Activated naive CD4-positive, alpha-beta T cell treated with anti-CD3 and anti-CD28 coated beads, Interleukin-2, amount 10 ng/mL, durations not matched to agents 5 hours and 36 hours (primary cell): Measurements from ENCODE around the gene PNPLA8. TPM values are rescaled to one million over a fixed set of nuclear protein-coding genes. Genes with fewer than 3 reads are reported as not detected.

Experiments used
- total RNA-seq, 2 experiments: library from RNA; stranded (reverse); gene quantifications; one replicate each; pipeline ENCODE4 v1.2.3, GENCODE V29; 2021

PNPLA8 gene, protein sequence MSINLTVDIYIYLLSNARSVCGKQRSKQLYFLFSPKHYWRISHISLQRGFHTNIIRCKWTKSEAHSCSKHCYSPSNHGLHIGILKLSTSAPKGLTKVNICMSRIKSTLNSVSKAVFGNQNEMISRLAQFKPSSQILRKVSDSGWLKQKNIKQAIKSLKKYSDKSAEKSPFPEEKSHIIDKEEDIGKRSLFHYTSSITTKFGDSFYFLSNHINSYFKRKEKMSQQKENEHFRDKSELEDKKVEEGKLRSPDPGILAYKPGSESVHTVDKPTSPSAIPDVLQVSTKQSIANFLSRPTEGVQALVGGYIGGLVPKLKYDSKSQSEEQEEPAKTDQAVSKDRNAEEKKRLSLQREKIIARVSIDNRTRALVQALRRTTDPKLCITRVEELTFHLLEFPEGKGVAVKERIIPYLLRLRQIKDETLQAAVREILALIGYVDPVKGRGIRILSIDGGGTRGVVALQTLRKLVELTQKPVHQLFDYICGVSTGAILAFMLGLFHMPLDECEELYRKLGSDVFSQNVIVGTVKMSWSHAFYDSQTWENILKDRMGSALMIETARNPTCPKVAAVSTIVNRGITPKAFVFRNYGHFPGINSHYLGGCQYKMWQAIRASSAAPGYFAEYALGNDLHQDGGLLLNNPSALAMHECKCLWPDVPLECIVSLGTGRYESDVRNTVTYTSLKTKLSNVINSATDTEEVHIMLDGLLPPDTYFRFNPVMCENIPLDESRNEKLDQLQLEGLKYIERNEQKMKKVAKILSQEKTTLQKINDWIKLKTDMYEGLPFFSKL
- total RNA-seq: 10 to 100 TPM; 17.6 to 19.7 TPM

DNA sequence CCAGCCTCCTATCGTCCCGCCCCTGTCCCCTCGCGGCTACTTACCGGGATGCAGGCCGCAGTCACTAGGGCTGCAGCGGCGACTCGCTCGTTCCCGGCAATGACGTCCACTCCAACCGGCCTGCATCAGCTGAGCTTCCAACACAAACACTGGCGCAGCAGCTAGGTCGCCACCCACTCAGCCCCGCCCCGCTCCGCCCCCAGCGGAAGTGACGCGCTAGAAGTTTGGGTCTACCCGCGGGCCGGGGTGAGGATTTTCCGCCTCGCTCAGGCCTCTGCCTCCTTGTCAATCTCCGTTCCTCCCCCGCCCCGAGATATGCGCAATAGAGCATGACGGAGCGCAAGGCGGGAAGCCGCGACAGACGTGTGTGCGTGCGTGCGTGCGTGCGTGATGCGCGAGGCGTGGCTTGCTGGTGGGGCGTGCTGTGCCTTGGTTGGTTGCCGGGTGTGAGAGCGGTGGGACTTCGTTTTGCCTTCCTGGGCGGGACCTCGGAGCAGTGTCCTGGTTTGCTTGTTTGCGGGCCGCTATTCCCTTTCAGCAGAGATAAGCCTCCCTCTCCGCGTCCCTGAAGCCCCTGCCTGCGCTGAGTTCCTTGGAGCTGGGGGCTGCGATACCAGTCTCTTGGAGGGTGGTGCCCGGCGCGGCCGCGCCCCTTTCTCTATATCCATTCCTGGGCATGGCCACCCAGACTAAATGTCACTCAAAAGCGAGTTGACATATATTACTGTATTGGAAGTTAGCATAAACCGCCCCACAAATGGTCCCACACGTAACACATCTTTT is at the start of gene PNPLA8:
Gene PNPLA8, minus strand, starts transcription at position 151 of the 783 bp plus-strand sequence. CDS start 10,644 bp downstream, outside the sequence.

DNA sequence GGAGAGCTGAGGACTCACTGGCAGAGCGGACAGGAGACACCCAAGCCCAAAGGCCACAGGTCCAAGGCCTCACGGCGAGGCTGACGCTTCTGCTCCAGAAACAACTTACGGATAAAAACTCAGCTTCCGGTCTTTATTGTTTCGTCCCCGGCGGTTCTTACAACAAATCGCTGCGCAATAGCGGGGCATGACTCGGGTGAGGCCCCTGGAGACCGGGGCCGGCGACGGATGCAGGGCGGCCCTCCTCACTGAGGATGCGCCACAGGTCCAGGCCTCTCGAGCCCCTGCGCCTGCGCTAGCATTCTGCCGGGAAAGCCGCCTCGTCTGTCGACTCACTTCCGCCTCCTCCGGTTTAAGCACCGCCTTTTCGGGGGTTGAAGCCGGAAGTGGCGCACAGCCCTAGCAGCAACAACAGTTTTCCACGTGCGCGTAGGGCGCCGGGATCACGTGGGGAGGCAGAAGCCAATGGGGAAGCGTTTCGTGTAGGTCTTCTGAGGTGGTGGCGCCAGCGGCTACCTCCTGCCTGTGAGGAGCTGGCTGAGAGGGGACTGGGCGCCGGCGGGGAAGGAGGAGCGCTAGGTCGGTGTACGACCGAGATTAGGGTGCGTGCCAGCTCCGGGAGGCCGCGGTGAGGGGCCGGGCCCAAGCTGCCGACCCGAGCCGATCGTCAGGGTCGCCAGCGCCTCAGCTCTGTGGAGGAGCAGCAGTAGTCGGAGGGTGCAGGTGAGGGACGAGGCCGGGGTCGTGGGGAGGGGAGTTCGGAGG is 43.6 kb upstream of the PNPLA8 start, which contains the start of the genes DNAJB9 and THAP5:
Gene DNAJB9, plus strand, starts transcription at position 494 of the 765 bp plus-strand sequence. CDS start 1,853 bp downstream, outside the sequence.
Gene THAP5, minus strand, starts transcription at position 326 of the 765 bp plus-strand sequence. Its CDS starts 137 bp downstream, at position 189.

DNA sequence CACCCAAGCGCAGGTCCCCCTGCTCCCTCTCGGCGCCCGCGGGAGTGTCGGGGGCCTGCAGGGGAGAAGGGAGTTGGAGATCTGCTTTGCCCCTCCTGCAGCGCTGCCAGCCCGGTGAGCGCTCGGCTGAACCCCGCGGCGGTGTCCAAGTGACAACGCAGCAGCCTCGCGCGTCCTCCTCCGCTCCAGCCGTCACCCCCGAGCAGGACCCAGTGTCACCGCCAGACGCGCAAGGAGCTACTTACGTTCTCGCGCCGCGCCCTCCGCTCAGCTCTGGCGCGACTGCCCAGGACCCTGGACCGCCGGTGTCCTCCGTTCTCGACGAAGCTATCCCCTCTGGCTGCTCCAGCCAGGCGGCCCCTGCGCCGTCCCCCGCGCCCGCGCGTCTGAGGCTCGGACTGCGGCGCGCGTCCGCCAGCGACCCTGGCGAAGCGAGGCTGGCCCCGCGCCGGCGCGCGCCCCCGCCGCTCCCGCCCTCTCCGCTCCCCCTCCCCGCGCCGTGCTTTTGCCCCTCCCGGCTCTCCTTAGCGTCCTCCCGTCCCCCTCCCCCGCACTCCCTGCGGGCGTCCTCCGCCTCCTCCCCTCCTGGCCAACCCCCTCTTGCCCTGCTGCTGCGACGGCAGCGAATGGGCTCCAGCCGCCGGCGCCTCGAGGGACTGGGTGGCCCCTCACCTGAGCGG is 69.8 kb downstream of the PNPLA8 start, which contains the start of gene NRCAM:
Gene NRCAM, minus strand, starts transcription at position 439 of the 680 bp plus-strand sequence. CDS start 216,372 bp downstream, outside the sequence.

Other genes starting within 250 kb of the PNPLA8 start
- gene NRCAM, start 69.7 kb downstream of the PNPLA8 start, total RNA-seq: under 1 TPM in 1 of 2 experiments, not detected in 1; 0.40 TPM
- gene THAP5, start 43.6 kb upstream of the PNPLA8 start, total RNA-seq: 10 to 100 TPM; 24.8 to 27.9 TPM
- 10 to 100 TPM; 15.6 to 16.5 TPM for gene DNAJB9, start 43.7 kb upstream of the PNPLA8 start, total RNA-seq